ENCODE data around the gene USP6NL.

DNA sequence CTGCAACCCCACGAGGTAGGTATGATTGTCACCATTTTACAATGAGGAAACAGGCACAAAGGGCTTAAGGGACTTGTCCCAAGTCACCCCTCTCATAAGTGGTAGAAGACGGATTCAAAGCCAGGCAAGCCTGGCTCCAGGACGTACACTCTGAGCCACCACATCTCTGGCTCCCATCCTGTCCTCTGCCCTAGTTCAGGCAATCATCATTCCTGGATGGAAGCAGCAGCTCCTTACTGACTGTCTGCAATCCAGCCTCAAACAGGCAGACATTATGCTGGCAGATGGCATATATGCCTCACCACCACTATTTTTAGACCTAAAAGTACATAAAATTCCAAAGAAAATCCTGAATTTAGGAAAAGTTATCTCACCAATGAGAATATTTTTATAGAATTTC, 100.7 kb downstream of the USP6NL start:
- no peak for TF ChIP-seq POLR2AphosphoS5 (IDR thresholded peaks at IDR 0.05)
- TF ChIP-seq CTCF (IDR thresholded peaks at IDR 0.05), result no peak
